Erythroblast (primary cell): ENCODE data around the gene KRTAP12-4.
"Not testable (repeated sequence)": the region's sequence is repeated elsewhere in the genome, so short reads cannot be mapped to it uniquely, and the experiment has no call there.

Experiments
- DNase-seq, 2 experiments: peaks; one replicate each; lab custom pipeline; 2025; lab: John Stamatoyannopoulos, UW
- GATA1 ChIP-seq: IDR thresholded peaks from 2 replicates; pipeline ENCODE4 v1.6.1; 2011; ENCODE audit warnings: low read depth, mild to moderate bottlenecking, control low read depth, low read length, moderate library complexity
- POLR2A ChIP-seq: IDR thresholded peaks from 2 replicates; pipeline ENCODE4 v1.6.1; 2011; ENCODE audit warnings: mild to moderate bottlenecking, low read length

The KRTAP12-4 gene

GRCh38 chr21:44653656-44654575, 543 bp downstream of the KRTAP12-4 start:
- no peak for DNase-seq
- TF ChIP-seq GATA1 = no peak
- no peak for TF ChIP-seq POLR2A

DNA sequence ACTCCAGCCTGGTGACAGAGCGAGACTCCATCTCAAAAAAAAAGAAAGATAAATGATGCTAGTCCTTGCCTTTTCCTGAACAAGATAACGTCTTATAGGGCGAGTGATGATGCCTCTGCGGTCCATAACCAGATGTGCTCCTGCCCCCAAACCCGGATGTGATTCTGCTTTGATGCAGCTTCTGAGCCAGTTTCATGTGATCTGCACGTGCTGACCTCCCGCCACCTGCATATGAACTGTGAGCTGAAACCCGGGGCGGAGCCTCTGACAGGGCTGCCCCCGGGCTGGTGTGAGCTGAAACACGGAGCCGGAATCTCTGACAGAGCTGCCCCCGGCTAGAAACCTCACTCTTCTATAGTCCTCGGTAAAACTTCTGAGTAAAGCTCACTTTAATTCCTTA, 1.3 kb downstream of the KRTAP12-4 start:
- DNase-seq = no peak
- TF ChIP-seq POLR2A (no peak), GATA1 (no peak)

- DNase-seq = no peak
- TF ChIP-seq GATA1 (no peak), POLR2A (no peak)
These were observed 3.3 kb downstream of the KRTAP12-4 start for GRCh38 chr21:44650973-44651675.

DNA sequence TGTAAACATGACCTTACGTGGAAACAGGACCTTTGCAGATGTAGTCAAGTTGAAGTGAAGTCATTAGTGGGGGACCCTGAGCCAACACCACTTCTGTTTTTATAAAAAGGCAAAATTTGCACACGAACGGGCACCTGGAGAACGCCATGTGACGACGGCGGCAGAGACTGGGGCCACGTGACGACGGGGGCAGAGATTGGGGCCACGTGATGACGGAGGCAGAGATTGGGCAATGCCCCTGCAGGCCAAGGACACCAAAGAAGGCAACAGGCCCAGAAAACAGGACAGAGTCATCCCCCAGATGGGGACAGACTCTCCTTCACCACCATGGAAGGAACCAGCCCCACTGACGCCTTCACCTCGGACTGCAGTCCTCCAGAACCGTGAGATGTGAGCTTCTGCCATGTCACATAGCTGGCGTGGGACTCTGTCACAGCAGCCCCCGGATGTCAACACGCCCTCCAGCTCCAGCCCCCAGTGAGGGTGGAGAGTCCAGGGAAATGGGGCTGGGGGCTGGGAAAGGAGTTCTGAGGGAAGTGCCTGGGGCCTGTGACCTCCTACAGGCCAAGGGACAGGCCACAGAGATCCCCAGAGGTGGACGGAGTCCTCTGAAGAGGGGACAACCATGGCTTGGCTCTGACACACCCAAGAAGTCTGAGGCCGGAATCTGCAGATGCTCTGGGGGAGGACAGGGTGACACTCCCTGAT, 4.0 kb downstream of the KRTAP12-4 start:
- TF ChIP-seq POLR2A = no peak
- no peak for TF ChIP-seq GATA1
- DNase-seq = no peak

- TF ChIP-seq GATA1 (no peak), POLR2A (no peak)
- DNase-seq = no peak
These were observed 4.8 kb downstream of the KRTAP12-4 start for GRCh38 chr21:44649521-44650100.

DNA sequence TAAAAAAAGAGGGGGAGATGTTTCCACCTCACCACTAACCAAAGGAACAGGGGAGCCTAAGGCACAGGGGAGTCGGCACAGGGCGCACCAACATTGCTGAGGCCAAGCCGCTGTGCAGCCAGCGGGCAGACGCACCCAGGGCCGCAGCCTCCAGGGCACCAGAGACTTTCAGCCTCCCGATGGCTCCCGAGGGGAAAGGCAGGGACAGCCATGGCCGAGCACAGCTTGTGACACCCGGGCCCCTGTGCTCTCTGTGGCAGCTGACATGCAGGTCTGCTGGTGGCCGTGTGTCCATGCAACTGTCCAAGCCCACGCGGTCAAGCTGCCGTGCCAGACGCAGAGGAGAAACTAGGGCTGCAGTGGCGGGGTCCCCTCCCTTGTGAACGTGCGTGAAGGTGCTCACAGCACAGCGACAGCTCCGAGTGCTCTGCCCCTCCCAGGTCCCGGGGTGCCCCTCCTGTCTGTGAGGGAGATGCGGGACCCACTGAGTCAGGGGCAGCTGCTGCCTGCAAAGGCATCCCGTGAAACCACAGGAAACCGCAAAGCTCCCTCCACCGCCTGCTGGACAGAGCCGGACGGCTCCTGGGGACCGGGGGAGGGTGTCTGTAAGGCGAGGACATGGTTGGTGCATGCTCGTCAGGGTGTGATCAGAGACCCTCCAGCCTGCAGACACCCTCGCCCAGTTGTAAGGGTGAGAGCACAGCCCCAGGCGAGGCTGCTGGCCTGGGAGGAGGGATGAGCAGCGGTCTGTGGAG, 5.7 kb downstream of the KRTAP12-4 start:
- TF ChIP-seq POLR2A = no peak
- no peak for DNase-seq

GRCh38 chr21:44647222-44647552, 7.3 kb downstream of the KRTAP12-4 start:
- TF ChIP-seq GATA1 (no peak), POLR2A (no peak)
- DNase-seq = no peak

DNA sequence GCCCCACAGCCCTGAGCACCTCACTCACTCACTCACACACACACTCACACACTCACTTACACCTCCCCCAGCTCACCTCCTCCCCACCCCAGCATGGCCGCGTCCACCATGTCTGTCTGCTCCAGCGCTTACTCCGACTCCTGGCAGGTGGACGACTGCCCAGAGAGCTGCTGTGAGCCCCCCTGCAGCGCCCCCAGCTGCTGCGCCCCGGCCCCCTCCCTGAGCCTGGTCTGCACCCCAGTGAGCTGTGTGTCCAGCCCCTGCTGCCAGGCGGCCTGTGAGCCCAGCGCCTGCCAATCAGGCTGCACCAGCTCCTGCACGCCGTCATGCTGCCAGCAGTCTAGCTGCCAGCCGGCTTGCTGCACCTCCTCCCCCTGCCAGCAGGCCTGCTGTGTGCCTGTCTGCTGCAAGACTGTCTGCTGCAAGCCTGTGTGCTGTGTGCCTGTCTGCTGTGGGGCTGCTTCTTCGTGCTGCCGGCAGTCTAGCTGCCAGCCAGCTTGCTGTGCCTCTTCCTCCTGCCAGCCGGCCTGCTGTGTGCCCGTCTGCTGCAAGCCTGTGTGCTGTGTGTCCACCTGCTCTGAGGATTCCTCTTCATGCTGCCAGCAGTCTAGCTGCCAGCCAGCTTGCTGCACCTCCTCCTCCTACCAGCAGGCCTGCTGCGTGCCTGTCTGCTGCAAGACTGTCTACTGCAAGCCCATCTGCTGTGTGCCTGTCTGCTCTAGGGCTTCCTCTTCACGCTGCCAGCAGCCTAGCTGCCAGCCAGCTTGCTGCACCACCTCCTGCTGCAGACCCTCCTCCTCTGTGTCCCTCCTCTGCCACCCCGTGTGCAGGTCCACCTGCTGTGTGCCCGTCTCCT, 7.9 kb downstream of the KRTAP12-4 start, which contains the start of gene KRTAP10-11:
Gene KRTAP10-11 (plus strand): TSS at position 49 of the 856 bp plus-strand sequence. CDS start 45 bp downstream, at position 94.
- DNase-seq = not testable (repeated sequence)

DNA sequence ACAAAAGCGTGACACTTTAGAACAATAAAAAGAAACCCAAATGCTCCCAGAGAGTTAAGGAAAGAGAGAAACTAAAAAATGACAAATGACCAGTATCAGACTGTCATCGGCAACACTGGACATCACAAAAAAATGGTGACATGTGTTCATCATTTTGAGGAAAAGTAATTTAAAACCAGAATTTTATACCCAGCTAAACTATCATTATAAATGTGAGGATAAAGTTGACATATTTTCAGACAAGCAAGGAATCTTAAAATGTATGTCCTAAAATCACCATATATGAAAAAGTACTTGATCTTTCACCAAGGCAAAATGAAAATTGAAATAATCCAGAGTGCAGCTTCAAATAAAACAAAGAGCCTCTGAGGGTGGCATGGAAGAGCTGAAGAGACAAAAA, 9.6 kb downstream of the KRTAP12-4 start:
- TF ChIP-seq POLR2A (no peak), GATA1 (no peak)

GRCh38 chr21:44643741-44644310, 10.6 kb downstream of the KRTAP12-4 start:
- TF ChIP-seq POLR2A = no peak
- no peak for TF ChIP-seq GATA1
- no peak for DNase-seq

More for the DNA sequence above, 9.6 kb downstream of the KRTAP12-4 start:
- no peak for DNase-seq

DNA sequence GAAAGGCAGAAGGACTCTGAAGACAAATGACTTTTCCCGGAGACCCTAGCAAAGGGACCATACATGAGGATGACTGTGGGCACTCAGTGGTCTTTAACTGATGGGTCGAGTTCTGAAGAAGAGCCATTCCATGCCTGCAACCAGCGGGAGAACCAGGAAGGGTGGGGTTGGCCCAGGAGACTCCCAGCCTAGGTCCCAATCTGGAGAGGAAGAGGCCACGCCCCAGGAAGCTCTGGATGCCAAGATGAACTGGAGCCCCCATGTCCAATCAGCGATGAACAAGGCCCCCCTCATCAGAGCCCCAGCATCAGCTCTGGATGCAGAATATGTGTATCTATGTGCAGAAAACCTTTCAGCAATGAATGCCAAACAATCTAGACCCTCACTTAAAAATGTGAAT, 13.7 kb downstream of the KRTAP12-4 start:
- no peak for TF ChIP-seq POLR2A
- no peak for TF ChIP-seq GATA1
- DNase-seq = no peak

DNA sequence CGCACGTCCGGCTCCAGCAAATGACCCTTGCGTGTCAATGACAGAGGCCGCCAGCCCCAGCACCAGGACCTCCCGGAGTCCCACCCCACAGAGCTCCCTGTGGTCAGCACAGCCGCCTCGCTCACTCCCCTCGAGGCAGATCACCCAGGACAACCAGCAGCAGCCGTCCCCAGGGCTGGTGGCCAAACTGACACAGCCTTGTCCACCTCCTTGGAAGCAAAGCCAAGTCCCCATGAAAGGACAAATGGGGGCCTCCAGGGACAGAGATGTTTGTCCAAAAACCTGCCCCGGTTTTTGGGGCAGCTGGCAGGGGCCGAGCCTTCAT, 15.2 kb downstream of the KRTAP12-4 start:
- TF ChIP-seq GATA1 (no peak), POLR2A (no peak)
- DNase-seq = no peak

DNA sequence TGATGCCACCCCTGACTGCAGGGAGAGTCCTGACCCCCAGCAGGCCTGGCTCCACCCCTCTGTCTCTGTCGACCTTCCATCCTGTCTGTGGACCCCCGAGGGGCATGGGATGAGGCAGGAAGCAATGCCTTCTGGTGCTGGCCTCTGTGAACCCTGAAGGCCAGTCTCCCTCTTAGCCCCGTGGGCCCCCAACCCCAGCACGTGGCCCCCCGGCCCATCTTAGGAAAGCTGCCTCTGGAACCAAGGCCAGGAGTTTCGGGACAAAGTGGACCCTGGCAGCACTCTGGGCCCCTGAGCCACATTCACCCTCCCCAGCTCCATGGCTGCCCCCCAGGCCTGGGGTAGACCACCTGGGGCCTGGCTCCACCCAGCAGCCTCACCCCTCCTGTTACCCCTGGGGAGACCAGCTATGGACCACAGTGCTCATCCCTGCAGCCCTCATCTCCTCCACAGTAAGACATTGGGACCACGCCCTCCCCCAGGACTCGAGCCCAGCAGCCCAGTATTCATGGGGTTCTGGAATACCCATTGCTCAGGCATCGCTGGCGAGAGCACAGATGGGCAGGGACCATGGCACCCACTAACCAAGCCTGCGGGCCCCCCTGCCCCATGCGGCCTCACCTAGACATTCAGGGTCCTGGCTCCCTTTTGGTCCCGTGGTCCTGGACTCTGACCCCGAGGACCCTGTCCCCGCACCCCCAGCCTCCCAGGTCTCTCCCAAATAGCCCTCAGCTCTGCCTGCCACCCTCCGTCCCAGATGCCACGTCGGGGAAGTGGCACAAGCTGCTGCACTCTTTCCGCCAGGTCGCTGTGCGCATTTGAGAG, 15.7 kb downstream of the KRTAP12-4 start:
- not testable (repeated sequence) for DNase-seq

GRCh38 chr21:44637851-44638348, 16.6 kb downstream of the KRTAP12-4 start:
- DNase-seq = not testable (repeated sequence)
